Prostate gland (tissue), 2 donors: ENCODE data around the gene CNTNAP2.

Experiments
- CTCF ChIP-seq, 4 experiments: fragments of 200-600 bp in 2 of 4; fragments of 450-650 bp in 2 of 4; sonication (generic) in 2 of 4; IDR thresholded peaks; 1 replicate in 3 of 4; 2 replicates in 1 of 4; pipeline ENCODE4 v1.5.1; 2016 to 2019; ENCODE audit warnings: antibody characterized with exemption in 4 of 4, mild to moderate bottlenecking in 2 of 4, moderate library complexity in 2 of 4
- POLR2AphosphoS5 ChIP-seq: sonication (generic); formaldehyde crosslinking; IDR thresholded peaks from one replicate; pipeline ENCODE4 v1.6.1; 2017; ENCODE audit warnings: antibody characterized with exemption

DNA sequence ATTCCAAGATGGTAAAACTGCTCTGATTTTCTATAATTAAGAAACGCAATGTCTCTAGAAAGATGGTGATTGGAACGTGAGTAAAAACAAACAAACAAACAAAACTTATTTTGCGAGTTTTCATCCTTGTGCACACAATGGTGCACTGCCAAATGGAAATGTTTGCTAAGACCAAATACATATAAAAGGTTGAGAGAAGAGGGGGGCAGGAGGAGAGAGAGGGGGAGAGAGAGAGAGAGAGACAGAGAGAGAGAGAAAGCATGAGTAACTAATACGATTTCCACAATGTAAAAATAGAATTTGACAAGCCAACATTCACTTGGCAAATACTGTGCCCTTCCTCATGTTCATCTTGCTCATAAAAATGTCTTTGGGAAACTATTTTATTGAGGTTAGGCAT lies 375.4 kb downstream of the CNTNAP2 start:
- no peak for TF ChIP-seq CTCF (IDR thresholded peaks at IDR 0.05)
- TF ChIP-seq POLR2AphosphoS5 = no peak
